ENCODE results near the gene RB1.

DNA sequence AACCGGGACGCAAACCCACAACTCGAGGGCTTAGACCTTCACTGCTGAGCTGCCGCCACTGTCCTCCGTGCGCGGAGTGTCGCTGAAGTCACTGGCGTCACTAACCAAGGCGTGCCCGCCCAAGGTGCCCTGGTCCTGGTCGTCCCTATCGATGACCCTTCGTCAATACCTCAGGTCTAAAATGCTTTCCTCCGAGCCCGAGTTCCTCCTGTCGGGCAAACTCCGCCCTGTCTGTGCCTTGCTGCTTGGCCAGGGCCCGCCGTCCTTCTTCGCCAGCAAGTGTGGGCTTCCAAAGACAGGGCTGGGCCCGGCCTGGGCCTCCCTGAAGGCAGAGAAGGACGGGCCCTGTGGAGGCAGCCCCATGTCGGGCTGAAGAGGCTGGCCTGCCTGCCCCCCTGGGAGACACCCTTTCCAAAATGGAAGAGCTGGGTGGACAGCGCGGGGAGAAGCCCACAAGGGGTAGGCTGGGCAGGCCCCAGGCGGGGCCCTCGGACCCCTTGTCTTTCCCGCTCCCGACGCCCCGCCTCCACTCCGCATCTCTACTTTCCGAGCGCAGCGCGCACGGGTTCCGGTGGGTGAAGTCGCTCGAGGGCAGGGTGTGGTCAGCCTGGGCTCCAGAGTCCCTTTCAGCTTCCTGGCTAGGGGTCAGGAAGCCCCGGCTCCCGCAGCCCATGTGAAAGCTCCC lies 13.4 kb downstream of the RB1 start:
- TF ChIP-seq EZH2 (IDR thresholded peaks at IDR 0.05; ENCODE audit: borderline replicate concordance, low read depth, low read length, severe bottlenecking) (no peak), POLR2A (IDR thresholded peaks at IDR 0.05; ENCODE audit: low read depth, low read length) (no peak), POLR2AphosphoS5 (IDR thresholded peaks at IDR 0.05; ENCODE audit: insufficient read depth, low read depth, low read length) (no peak), MAX (IDR thresholded peaks at IDR 0.05; ENCODE audit: insufficient read depth, insufficient read length) (no peak), FOS (IDR thresholded peaks at IDR 0.05; ENCODE audit: borderline replicate concordance, insufficient read depth, low read length) (no peak), GATA2 (IDR thresholded peaks at IDR 0.05; ENCODE audit: insufficient read depth, insufficient read length, low read depth, low read length) (no peak), MYC (IDR thresholded peaks at IDR 0.05; ENCODE audit: low read depth, low read length) (no peak)
- TF ChIP-seq, protein P1, sequence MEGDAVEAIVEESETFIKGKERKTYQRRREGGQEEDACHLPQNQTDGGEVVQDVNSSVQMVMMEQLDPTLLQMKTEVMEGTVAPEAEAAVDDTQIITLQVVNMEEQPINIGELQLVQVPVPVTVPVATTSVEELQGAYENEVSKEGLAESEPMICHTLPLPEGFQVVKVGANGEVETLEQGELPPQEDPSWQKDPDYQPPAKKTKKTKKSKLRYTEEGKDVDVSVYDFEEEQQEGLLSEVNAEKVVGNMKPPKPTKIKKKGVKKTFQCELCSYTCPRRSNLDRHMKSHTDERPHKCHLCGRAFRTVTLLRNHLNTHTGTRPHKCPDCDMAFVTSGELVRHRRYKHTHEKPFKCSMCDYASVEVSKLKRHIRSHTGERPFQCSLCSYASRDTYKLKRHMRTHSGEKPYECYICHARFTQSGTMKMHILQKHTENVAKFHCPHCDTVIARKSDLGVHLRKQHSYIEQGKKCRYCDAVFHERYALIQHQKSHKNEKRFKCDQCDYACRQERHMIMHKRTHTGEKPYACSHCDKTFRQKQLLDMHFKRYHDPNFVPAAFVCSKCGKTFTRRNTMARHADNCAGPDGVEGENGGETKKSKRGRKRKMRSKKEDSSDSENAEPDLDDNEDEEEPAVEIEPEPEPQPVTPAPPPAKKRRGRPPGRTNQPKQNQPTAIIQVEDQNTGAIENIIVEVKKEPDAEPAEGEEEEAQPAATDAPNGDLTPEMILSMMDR (IDR thresholded peaks at IDR 0.05; ENCODE audit: extremely low read depth in 1 of 2, insufficient read depth in 1 of 2, low read depth in 1 of 2, low read length in 2 of 2), result no peak

Data from endothelial cell of umbilical vein (primary cell).